ENCODE measurements around the gene CELSR1. TPM values are rescaled to one million over a fixed set of nuclear protein-coding genes. Genes with fewer than 3 reads are reported as not detected.

CELSR1 gene
- total and polyA plus RNA-seq, 10 donors, result 4.3 to 13.1 (median 8.4) TPM

DNA sequence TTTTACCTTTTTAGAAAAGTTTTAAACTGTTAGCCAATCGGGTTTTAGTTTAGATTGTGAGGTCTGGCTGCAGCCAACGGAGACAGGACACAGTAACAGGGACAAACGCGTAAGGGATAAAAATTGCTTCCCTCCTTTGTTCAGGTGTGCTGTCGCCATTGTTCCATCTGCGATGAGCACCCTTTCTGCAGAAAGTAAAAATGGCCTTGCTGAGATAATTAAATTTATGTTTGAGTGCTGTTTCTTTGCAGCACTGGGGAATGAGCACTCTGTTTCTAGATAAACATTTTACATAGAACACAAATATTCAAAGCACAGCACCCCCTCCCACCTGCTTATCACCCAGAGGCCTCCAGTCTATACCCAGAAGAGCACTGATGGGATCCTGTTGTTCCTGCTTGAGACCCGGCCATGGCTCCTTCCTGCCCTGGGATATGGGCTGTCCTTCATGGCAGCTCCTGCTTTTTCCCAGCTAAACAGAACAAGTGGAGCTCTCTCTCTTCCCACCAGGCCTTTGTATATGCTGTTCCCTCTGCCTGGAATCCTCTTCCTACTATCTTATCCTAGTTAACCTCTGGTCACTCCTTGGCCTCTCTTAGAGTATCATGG lies 34.3 kb upstream of the CELSR1 start:
- TF ChIP-seq, protein P1, sequence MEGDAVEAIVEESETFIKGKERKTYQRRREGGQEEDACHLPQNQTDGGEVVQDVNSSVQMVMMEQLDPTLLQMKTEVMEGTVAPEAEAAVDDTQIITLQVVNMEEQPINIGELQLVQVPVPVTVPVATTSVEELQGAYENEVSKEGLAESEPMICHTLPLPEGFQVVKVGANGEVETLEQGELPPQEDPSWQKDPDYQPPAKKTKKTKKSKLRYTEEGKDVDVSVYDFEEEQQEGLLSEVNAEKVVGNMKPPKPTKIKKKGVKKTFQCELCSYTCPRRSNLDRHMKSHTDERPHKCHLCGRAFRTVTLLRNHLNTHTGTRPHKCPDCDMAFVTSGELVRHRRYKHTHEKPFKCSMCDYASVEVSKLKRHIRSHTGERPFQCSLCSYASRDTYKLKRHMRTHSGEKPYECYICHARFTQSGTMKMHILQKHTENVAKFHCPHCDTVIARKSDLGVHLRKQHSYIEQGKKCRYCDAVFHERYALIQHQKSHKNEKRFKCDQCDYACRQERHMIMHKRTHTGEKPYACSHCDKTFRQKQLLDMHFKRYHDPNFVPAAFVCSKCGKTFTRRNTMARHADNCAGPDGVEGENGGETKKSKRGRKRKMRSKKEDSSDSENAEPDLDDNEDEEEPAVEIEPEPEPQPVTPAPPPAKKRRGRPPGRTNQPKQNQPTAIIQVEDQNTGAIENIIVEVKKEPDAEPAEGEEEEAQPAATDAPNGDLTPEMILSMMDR (IDR thresholded peaks at IDR 0.05 in 8 of 11, conservative IDR thresholded peaks at IDR 0.05 in 3 of 11), result no peak
- TF ChIP-seq POLR2AphosphoS5 (IDR thresholded peaks at IDR 0.05), result no peak
- no peak for TF ChIP-seq POLR2A (IDR thresholded peaks at IDR 0.05)
- intact Hi-C loops (cut with DNase I; ENCODE audit: low total_unique reads), result no loop called here
- Histone ChIP-seq H3K36me3 (no peaks in the 10 kb centered on the region), H3K4me3 (no peak overlapping the region), H3K4me1 (peaks cover 0 to 31% (median 18%) of the 10 kb centered on the region in 6 donors), H3K27me3 (replicated peaks in 1 of 7) (no peaks in the 10 kb centered on the region), H3K27ac (no peak overlapping the region), H3K9me3 (peaks cover 0 to 24% (median 20%) of the 10 kb centered on the region in 8 donors)
- WGBS, 5 donors, result 69 to 91% (median 82%) methylated on average over 7 of the region's 7 CpGs
- DNase-seq, result peak; percentile 15

DNA sequence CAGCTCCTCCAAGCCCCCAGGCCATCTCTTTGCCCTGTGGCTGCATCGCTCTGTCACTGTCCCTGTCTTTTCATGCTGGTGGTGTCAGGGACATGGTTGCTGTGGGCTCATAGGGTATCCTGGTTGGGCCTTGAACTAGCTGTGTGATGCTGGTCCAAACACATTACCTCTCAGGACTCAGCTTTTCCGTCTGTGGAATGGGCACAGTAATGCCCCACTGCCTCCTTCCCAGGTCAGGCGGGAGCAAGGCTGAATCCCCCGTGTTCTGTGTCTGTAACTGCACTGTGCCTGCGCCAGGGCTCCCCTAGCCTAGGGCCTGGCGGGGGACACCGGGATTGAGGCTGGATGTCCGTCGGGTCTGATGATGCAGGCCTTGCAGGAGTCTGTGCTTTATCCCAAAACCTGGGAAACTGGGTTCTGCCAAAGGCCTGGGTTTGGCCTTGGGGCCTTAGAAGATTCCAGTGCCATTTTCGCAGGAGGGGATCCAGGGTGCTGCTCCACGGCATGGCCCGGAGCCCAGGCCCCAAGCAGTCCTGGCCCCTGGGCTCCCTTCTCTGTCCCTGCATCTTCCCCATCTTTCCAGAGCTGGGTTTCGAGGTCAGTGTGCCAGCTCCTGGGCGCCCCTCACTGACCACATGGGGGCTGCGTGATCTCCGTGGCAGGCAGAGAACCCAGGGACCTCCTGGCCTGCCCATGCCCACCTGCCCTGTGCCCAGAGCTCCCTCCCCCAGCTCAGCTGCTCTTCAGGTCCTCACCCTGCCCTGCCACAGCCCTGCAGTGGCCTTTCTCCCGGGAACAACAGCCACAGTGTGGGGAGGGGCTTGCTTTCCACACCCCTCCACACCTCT lies 32.7 kb upstream of the CELSR1 start:
- no peak overlapping the region for H3K4me3 ChIP-seq
- H3K27me3 ChIP-seq (replicated peaks in 1 of 7), result no peaks in the 10 kb centered on the region
- intact Hi-C loops (cut with DNase I; ENCODE audit: low total_unique reads), result no loop called here
- H3K4me1 ChIP-seq, result peaks cover 0 to 16% (median 4%) of the 10 kb centered on the region in 6 donors
- H3K36me3 ChIP-seq, result no peaks in the 10 kb centered on the region
- peaks cover 0 to 24% (median 20%) of the 10 kb centered on the region in 8 donors for H3K9me3 ChIP-seq
- TF ChIP-seq, protein P1 (IDR thresholded peaks at IDR 0.05 in 8 of 11, conservative IDR thresholded peaks at IDR 0.05 in 3 of 11), result no peak
- TF ChIP-seq POLR2A (IDR thresholded peaks at IDR 0.05) (no peak), POLR2AphosphoS5 (IDR thresholded peaks at IDR 0.05) (no peak)
- WGBS, 5 donors, result 83 to 93% (median 91%) methylated on average over 12 to 17 of the region's 17 CpGs
- DNase-seq, result peak; percentile 64
- H3K27ac ChIP-seq, result no peak overlapping the region

DNA sequence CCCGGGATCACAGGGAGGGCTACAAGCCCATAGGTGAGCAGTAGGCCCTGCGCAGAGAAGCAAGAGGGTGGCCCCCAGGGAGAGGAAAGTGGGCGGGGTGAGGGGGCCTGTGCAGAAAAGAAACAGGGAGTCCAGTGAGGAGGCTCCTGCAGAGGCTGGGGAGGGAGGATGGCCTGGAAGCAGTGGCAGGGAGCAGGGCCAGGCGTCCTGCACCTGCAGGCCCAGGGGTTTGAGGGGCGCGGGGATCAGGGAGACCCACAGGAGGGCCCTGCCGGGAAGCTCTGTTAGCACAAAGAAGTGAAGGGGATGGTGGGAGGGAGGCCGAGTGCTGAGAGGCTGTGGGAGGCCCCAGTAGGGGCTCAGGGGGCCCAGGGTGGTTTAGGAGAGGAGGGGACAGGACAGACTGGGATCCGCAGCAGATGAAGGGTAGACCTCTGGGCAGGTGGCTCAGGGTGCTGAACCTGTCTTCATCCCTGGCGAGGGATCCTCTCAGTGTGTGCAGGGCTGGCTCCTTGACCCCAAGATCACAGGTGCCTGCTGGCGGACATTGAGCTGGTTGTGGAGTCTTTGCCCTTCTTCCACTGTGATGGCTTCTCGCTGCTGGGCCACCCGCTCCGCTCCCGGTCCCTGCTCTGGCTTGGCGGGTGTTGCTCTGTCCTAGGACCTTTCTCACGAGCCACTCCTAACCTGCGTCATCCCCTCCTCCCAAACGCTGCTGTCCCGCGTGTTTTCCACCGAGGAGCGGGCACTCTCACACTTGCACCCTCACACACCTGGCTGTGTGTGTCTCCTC lies 31.8 kb upstream of the CELSR1 start:
- H3K27me3 ChIP-seq (replicated peaks in 1 of 7), result no peaks in the 10 kb centered on the region
- H3K27ac ChIP-seq, result no peak overlapping the region
- H3K9me3 ChIP-seq, result peaks cover 0 to 24% (median 20%) of the 10 kb centered on the region in 8 donors
- H3K36me3 ChIP-seq, result no peaks in the 10 kb centered on the region
- TF ChIP-seq POLR2AphosphoS5 (IDR thresholded peaks at IDR 0.05) (no peak), POLR2A (IDR thresholded peaks at IDR 0.05) (no peak)
- TF ChIP-seq, protein P1 (IDR thresholded peaks at IDR 0.05 in 8 of 11, conservative IDR thresholded peaks at IDR 0.05 in 3 of 11), result no peak
- peak; percentile 68 for DNase-seq
- intact Hi-C loops (cut with DNase I; ENCODE audit: low total_unique reads), result no loop called here
- 80 to 88% (median 82%) methylated on average over 22 to 23 of the region's 23 CpGs for WGBS, 5 donors
- peaks cover 0 to 8% (median 1%) of the 10 kb centered on the region in 6 donors for H3K4me1 ChIP-seq
- H3K4me3 ChIP-seq, result no peak overlapping the region

Data from spleen (tissue), 11 donors.